Heart left ventricle (tissue), 16 donors: ENCODE results near the gene SLX9. TPM values are rescaled to one million over a fixed set of nuclear protein-coding genes. Genes with fewer than 3 reads are reported as not detected.
A peak's percentile ranks its signal among the peaks of the same experiment; 100 is the strongest.
"Not testable (repeated sequence)": the region's sequence is repeated elsewhere in the genome, so short reads cannot be mapped to it uniquely, and the experiment has no call there.

Experiments
- ATAC-seq, 4 donors: fragments of 200-7000 bp; cut with Tn5 transposase; one replicate each; pipeline ENCODE4 v1.9.1; 2020 to 2022; ENCODE audit warnings: moderate library complexity in 4 of 4, mild to moderate bottlenecking in 3 of 4, moderate number of reproducible peaks in 1 of 4
- DNase-seq, 5 donors: peaks; one replicate each; pipeline ENCODE4 v3.0.0-alpha.2; 2020
- H3K27ac ChIP-seq, 12 donors: fragments of 200-600 bp; sonication (generic) in 4 of 12; one replicate each; pipeline versions ENCODE4 v1.5.0 to v1.8.0; 2016 to 2022; ENCODE audit warnings: mild to moderate bottlenecking in 2 of 12
- H3K27me3 ChIP-seq, 9 donors: fragments of 200-600 bp; sonication (generic) in 2 of 9; one replicate each; pipeline versions ENCODE4 v1.5.1 to v1.8.0; 2016 to 2022; ENCODE audit warnings: mild to moderate bottlenecking in 3 of 9
- H3K36me3 ChIP-seq, 9 donors: fragments of 200-600 bp; sonication (generic) in 2 of 9; one replicate each; pipeline versions ENCODE4 v1.5.0 to v1.8.0; 2018 to 2022; ENCODE audit warnings: mild to moderate bottlenecking in 2 of 9
- H3K4me1 ChIP-seq, 12 donors: fragments of 200-600 bp; sonication (generic) in 4 of 12; one replicate each; pipeline versions ENCODE4 v1.5.0 to v1.8.0; 2016 to 2022; ENCODE audit warnings: mild to moderate bottlenecking in 3 of 12
- H3K4me3 ChIP-seq, 12 donors: fragments of 200-600 bp; sonication (generic) in 4 of 12; one replicate each; pipeline versions ENCODE4 v1.5.0 to v1.8.0; 2017 to 2022; ENCODE audit warnings: mild to moderate bottlenecking in 9 of 12, moderate library complexity in 4 of 12
- H3K9me3 ChIP-seq, 12 donors: fragments of 200-600 bp; sonication (generic) in 4 of 12; one replicate each; pipeline versions ENCODE4 v1.5.0 to v1.8.0; 2016 to 2022; ENCODE audit warnings: mild to moderate bottlenecking in 1 of 12
- POLR2A ChIP-seq, 2 donors: fragments of 450-650 bp; IDR thresholded peaks; one replicate each; pipeline ENCODE4 v1.6.1; 2017; ENCODE audit warnings: antibody characterized with exemption in 2 of 2, mild to moderate bottlenecking in 2 of 2, moderate library complexity in 2 of 2
- WGBS, 4 donors: extraction: QIAGEN DNeasy Blood & Tissue Kit in 2 of 4; methylation state at CpG; one replicate each; pipeline versions ENCODE4 v1.1.5 to v1.1.7; 2013 to 2018; 5-methylcytosine and 5-hydroxymethylcytosine counted together
- intact Hi-C, 10 donors: fragments of 100-400 bp; cut with DNase I; formaldehyde crosslinking; loops; one replicate each; pipeline versions ENCODE4 v1.11.1 to v1.14.2; 2022
- polyA plus RNA-seq, 2 donors: library from polyadenylated mRNA; stranded (reverse); fragments of 200-250 nt; gene quantifications; one replicate each; pipeline ENCODE4 v1.2.3, GENCODE V29; 2013
- total RNA-seq, 9 donors: library from RNA; depleted of rRNA in 2 of 9; stranded (reverse); fragments of >200 nt in 2 of 9; fragmentation: NEBNext Ultra II Directional in 3 of 9; extraction: Animal tissue kit (Norgen Biotek cat#: 25700) in 3 of 9; gene quantifications; one replicate each; pipeline versions ENCODE4 v1.1.0 to v1.2.4, GENCODE V29; 2016 to 2023
- TF ChIP-seq, protein P1 (sequence below), 12 donors: fragments of 200-600 bp; sonication (generic) in 4 of 12; IDR thresholded peaks; one replicate each; pipeline versions ENCODE4 v1.5.0 to v1.8.0; 2018 to 2022; ENCODE audit warnings: antibody characterized with exemption in 12 of 12, mild to moderate bottlenecking in 5 of 12
- donor health status: ischemic (EF 13 %, LVEDD 7.1; RV severe dilation, severe dysfunction).
- donor health status: healthy with polysubstance abuse.
- donor health status: DM: no; HTN: yes; CAD: no.
- donor health status: DM: no; HTN: no; CAD: no.
- donor health status: ischemic (EF 25% LVEDD 6.9; RV normal size, moderate dysfunction).
- donor health status: ischemic (EF 25% LVEDD 5.7; RV mildly dilated, moderate dysfunction).
- donor health status: healthy.
- donor health status: DM: yes; HTN: yes; CAD: no.
- donor health status: ischemic (EF 35%, LVEDD 5.7; RV mildly dilated, moderate dysfunction).
- donor health status: nonischemic (EF 11% LVEDD 7.7; RV severe dilation, severe dysfunction).
- donor health status: DM: yes; HTN: yes; CAD: no.
- donor health status: PGD.
- donor health status: ischemic (EF 29% LVEDD 5.4; RV normal size, mild dysfunction).
- donor health status: nonischemic (EF 23%, LVEDD 6.1; RV moderate dilation, normal function).

SLX9 gene
- total and polyA plus RNA-seq, 11 donors = 38.5 to 77.8 (median 49.1) TPM

DNA sequence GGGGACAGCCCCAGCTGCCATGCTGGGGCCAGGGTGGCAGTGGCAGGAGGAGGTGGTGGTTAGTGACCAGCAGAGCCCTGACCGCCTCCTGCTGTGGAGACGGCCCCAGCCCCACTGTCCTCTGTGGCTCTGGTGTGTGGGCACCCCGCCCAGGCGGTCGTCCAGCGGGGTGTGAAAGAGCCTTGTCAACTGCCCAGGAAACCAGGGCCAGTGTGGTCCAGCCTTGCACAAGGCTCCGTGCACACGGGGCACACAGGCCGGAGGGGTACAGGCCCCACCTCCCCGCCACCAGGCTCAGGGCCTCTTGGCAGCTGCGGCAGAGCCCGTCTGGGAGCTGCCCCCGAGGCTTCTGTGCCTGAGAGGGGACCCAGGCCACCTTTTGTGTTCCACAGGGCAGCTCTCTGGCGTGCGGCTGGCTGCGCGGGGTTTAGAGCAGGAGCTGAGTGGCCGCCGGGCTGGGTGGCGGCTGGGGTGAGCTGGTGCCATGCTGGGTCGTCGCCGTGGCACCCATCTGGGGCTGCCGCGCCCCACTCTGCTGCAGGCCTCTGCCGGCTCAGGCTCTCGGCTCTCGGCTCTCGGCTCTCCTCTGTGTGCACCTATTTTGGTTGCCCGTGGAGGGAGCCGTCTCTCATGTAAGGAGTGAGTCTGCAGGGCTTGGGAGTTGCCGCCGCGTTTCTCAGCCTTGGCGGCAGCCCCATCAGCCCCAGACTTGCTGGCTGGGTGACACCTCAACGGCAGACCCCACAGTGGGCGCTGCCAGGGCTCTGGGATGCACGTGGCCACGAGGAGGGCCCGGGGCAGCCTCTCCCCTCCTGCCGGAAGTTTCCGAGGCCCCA, 36.1 kb downstream of the SLX9 start:
- no peaks in the 10 kb centered on the region for H3K4me1 ChIP-seq
- H3K9me3 ChIP-seq = no peaks in the 10 kb centered on the region
- no peak overlapping the region for H3K4me3 ChIP-seq
- intact Hi-C loops = no loop called here
- no peak overlapping the region for H3K27ac ChIP-seq
- peak in 1 of 5 donors; percentile 24 for DNase-seq
- peaks cover 0 to 40% (median 15%) of the 10 kb centered on the region in 9 donors for H3K36me3 ChIP-seq
- H3K27me3 ChIP-seq = no peaks in the 10 kb centered on the region
- WGBS, 4 donors = 92 to 95% (median 93%) methylated on average over 20 to 42 of the region's 42 CpGs
- no peak for TF ChIP-seq POLR2A (IDR thresholded peaks at IDR 0.05)
- TF ChIP-seq, protein P1, sequence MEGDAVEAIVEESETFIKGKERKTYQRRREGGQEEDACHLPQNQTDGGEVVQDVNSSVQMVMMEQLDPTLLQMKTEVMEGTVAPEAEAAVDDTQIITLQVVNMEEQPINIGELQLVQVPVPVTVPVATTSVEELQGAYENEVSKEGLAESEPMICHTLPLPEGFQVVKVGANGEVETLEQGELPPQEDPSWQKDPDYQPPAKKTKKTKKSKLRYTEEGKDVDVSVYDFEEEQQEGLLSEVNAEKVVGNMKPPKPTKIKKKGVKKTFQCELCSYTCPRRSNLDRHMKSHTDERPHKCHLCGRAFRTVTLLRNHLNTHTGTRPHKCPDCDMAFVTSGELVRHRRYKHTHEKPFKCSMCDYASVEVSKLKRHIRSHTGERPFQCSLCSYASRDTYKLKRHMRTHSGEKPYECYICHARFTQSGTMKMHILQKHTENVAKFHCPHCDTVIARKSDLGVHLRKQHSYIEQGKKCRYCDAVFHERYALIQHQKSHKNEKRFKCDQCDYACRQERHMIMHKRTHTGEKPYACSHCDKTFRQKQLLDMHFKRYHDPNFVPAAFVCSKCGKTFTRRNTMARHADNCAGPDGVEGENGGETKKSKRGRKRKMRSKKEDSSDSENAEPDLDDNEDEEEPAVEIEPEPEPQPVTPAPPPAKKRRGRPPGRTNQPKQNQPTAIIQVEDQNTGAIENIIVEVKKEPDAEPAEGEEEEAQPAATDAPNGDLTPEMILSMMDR (IDR thresholded peaks at IDR 0.05) = no peak
- no peak for ATAC-seq

DNA sequence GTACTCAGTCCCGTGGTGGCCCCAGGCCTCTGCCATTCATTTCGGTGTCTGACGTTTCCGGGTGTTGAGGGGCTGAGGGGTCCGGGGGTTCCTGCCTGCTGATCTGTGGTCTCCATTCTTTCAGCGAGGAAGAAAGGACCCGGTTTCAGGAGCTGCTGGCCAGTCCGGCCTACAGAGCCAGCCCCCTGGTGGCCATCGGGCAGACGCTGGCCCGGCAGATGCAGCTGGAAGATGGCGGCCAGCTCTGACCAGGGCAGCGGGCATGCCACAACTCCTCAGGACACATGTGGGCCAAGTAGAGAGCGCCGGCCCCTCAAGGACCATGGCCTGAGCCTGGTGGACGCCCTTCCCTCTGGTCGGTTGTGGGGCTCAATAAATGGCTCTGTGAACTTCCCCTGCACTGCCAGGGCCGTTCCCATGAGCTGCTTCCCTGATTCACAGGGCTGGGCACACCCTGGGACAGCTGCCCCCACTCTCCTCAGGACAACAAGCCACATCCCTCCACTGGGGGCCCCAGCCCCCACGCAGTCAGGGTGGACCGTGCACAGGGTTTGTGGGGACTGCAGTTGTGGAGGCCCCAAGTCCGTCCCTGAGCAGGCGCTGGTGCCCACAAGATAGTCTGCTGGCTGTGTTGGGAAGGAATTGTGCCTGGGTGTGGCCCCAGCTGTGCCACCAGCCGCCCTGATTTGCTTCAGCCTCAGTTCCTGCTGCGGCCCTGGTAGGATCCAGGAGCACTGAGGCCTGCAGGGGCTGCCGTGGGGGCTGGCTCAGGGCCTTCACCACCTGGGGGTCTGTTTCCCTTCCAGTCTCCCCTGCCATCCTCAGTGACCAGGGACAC, 36.9 kb downstream of the SLX9 start:
- TF ChIP-seq, protein P1 (IDR thresholded peaks at IDR 0.05) = peak in 1 of 12 donors; percentile 14
- intact Hi-C loops, H3K4me3 ChIP-seq, H3K4me1 ChIP-seq, ATAC-seq, H3K27ac ChIP-seq, H3K9me3 ChIP-seq, H3K27me3 ChIP-seq: not testable (repeated sequence)
- WGBS, 4 donors = 89 to 94% (median 92%) methylated on average over 13 to 25 of the region's 25 CpGs
- H3K36me3 ChIP-seq = peaks cover 0 to 40% (median 15%) of the 10 kb centered on the region in 9 donors
- DNase-seq = peak in 1 of 5 donors; percentile 18

DNA sequence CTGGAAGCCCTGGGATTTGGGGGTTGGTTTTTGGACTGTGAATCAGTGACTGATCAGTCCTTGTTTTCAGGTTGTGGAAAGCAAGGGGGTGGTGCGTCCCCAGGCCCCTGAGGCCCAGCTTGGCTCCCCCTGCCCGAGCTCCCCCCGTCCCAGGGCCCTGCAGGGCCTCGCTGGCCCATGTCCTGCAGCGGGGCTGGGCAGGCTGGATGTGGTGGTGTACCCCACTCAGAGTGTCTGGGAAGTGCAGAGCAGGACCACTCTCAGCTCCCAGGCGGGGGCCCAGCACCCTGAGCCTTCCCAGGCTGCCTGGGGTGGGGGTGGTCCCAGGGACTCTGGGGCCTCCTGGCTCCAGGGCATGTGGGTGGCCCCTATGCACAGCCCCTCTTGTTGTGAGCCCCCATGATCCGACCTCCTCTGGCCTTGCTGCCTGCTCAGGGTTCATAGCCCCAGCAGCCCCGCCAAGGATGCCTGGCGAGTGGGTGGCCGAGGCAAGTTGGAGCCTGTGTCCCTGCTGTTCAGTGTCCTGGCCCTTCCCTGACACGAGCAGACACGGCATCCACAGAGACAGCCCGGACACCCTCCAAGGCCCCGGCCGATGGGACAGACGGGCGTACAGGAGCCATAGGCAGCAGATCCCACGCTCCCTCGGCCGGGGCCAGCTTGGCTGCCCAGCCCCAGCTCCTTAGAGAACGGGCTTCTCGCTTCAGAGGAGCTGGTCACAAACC, 37.9 kb downstream of the SLX9 start:
- Histone ChIP-seq H3K27me3 (no peaks in the 10 kb centered on the region), H3K9me3 (no peaks in the 10 kb centered on the region), H3K4me1 (peaks cover 0 to 5% (median 3%) of the 10 kb centered on the region in 12 donors), H3K4me3 (no peak overlapping the region), H3K36me3 (peaks cover 0 to 38% (median 15%) of the 10 kb centered on the region in 9 donors), H3K27ac (no peak overlapping the region)
- DNase-seq (peak in 1 of 5 donors; percentile 18), ATAC-seq (no peak)
- TF ChIP-seq, protein P1 (IDR thresholded peaks at IDR 0.05) = no peak
- TF ChIP-seq POLR2A (IDR thresholded peaks at IDR 0.05) = no peak
- intact Hi-C loops = no loop called here
- WGBS, 4 donors = 96 to 98% (median 97%) methylated on average over 5 to 22 of the region's 22 CpGs
